AG04450 (cell line): ENCODE results near the gene MACC1. TPM values are rescaled to one million over a fixed set of nuclear protein-coding genes. Genes with fewer than 3 reads are reported as not detected.
"Not testable (repeated sequence)": the region's sequence is repeated elsewhere in the genome, so short reads cannot be mapped to it uniquely, and the experiment has no call there.

ENCODE experiments used
- CTCF ChIA-PET: fragments of 300-600, 350-600 bp; formaldehyde crosslinking; extraction: SDS; loops from one replicate; lab custom pipeline; 2022; ENCODE audit warnings: antibody characterized with exemption, inconsistent platforms; lab: Charles Lee
- POLR2A ChIA-PET: fragments of 350-600 bp; formaldehyde crosslinking; extraction: SDS; loops from one replicate; lab custom pipeline; 2021; ENCODE audit warnings: antibody characterized with exemption, inconsistent platforms; lab: Yijun Ruan, JAX
- DNase-seq: peaks from one replicate; pipeline ENCODE4 v3.0.0-alpha.2; 2011; ENCODE audit warnings: low read depth, low spot score
- H3K27ac ChIP-seq: one replicate; pipeline ENCODE4 v1.5.1; 2012; ENCODE audit warnings: low read depth, low read length, control low read depth
- H3K27me3 ChIP-seq: one replicate; pipeline ENCODE4 v1.6.0; 2012; ENCODE audit warnings: low read length; ENCODE audit not compliant: control insufficient read depth, insufficient read depth
- H3K4me3 ChIP-seq: 2 replicates; pipeline ENCODE4 v1.5.1; 2011; ENCODE audit warnings: mild to moderate bottlenecking, low read depth, low read length, control low read depth
- H3K9me3 ChIP-seq: 2 replicates; pipeline ENCODE4 v1.5.1; 2012; ENCODE audit warnings: low read length; ENCODE audit not compliant: control insufficient read depth, insufficient read depth
- polyA plus RNA-seq: library from polyadenylated mRNA; depleted of rRNA; stranded (reverse); fragments of >200 nt; gene quantifications from 2 replicates; pipeline ENCODE4 v1.2.3, GENCODE V29; 2011
- TF ChIP-seq, protein P1 (sequence below): IDR thresholded peaks from 2 replicates; pipeline ENCODE4 v1.5.1; 2011; ENCODE audit warnings: low read depth, low read length, control low read depth, inconsistent platforms

Gene MACC1
- polyA plus RNA-seq, 1 experiment = 0.07 TPM

DNA sequence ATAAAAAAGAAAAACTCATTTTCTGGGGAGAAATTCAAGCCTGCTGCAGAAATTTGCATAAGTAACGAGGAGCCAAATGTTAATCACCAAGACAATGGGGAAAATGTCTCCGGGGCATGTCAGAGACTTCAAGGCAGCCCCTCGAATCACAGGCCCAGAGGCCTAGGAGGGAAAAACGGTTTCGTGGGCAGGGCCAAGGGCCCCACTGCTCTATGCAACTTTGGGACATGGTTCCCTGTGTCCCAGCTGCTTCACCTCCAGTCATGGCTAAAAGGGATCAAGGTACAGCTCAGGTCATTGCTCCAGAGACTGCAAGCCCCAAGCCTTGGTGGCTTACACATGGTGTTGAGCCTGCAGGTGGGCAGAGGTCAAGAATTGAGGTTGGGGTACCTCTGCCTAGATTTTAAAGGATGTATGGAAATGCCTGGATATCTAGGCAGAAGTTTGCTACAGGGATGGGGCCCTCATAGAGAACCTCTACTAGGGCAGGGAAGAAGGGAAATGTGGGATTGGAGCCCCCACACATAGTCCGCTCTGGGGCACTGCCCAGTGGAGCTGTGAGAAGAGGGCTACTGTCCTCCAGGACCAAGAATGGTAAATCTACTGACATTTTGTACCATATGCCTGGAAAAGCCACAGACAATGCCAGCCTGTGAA is 8.4 kb downstream of the MACC1 start:
- ChIA-PET POLR2A (no interaction called here), CTCF (no interaction called here)
- TF ChIP-seq, protein P1, sequence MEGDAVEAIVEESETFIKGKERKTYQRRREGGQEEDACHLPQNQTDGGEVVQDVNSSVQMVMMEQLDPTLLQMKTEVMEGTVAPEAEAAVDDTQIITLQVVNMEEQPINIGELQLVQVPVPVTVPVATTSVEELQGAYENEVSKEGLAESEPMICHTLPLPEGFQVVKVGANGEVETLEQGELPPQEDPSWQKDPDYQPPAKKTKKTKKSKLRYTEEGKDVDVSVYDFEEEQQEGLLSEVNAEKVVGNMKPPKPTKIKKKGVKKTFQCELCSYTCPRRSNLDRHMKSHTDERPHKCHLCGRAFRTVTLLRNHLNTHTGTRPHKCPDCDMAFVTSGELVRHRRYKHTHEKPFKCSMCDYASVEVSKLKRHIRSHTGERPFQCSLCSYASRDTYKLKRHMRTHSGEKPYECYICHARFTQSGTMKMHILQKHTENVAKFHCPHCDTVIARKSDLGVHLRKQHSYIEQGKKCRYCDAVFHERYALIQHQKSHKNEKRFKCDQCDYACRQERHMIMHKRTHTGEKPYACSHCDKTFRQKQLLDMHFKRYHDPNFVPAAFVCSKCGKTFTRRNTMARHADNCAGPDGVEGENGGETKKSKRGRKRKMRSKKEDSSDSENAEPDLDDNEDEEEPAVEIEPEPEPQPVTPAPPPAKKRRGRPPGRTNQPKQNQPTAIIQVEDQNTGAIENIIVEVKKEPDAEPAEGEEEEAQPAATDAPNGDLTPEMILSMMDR = no peak
- Histone ChIP-seq H3K9me3 (peaks cover 8% of the 10 kb centered on the region), H3K4me3 (no peak overlapping the region), H3K27me3 (no peaks in the 10 kb centered on the region), H3K27ac (no peak overlapping the region)
- DNase-seq = no peak

DNA sequence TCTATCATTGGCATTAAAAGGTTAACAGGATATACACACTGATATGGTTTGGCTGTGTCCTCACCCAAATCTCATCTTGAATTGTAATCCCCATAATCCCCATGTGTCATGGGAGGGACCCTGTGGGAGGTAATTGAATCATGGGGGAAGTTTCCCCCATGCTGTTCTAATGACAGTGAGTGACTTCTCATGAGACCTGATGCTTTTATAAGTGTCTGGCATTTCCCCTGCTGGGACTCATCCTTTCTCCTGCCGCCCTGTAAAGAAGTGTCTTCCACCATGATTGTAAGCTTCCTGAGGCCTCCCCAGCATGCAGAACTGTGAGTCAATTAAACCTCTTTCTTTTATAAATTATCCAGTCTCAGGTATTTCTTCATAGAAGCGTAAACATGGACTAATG is 9.4 kb downstream of the MACC1 start:
- H3K4me3 ChIP-seq, DNase-seq, H3K9me3 ChIP-seq, H3K27me3 ChIP-seq, CTCF ChIA-PET, POLR2A ChIA-PET, H3K27ac ChIP-seq: not testable (repeated sequence)

DNA sequence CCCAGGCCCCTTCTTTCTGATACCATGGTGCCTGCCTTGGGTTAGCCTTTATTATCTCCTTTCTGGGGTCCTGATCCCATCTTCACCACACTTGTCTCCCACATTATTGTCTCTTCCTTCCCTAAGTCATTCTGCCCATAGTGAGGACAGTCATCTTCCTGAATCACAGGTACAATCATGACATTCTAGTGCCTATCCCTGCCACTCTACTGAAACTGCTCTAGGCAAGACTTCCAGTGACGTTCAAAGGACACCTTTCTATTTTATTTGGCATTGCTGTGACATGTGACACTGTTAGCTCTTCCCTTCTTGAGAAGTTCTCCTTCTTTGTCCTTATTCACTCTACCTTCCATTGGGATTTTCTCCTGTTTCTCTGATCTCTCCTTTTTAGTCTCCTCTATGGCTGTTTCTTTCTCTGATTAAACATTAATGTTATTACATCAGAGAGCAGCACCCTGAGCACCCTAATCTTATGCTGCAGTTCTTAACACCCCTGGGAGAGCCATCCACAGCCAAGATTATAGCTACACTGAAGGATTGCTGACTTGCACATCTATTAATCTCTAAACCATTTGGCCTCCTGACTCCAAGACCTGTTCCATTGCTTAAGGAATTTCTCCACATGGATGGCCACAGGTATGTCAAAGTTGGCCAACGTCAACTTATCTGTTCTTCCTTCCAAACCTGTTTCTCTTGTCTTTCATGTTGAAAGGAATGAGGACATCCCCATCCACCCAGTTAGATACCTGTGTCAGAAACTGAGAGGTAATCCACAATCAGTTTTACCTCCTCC is 10.9 kb downstream of the MACC1 start:
- no peaks in the 10 kb centered on the region for H3K27me3 ChIP-seq
- no peak for DNase-seq
- POLR2A ChIA-PET = no interaction called here
- H3K9me3 ChIP-seq = peaks cover 8% of the 10 kb centered on the region
- no peak overlapping the region for H3K27ac ChIP-seq
- TF ChIP-seq, protein P1 = no peak
- H3K4me3 ChIP-seq = no peak overlapping the region
- CTCF ChIA-PET = no interaction called here

DNA sequence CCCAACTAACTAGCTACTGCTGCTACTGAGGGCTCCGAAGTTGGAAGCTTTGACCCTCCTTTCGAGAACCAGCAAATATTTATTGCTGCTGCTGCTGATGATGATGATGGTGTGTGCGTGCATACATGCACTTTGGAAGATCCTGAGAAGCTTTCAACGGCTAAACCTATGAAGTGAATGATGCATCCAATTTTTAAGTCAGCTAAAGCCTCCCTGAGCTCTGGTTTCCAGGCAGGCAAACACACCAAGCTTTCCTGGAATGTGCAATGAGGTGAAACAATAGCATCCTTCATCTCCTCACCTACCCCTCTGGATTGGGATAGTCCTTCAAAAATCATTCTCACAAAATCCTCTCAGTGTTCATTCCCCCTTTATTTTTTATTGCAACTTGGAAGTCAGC is 13.9 kb downstream of the MACC1 start:
- H3K27ac ChIP-seq = no peak overlapping the region
- no peak for DNase-seq
- no peaks in the 10 kb centered on the region for H3K9me3 ChIP-seq
- H3K27me3 ChIP-seq = no peaks in the 10 kb centered on the region
- ChIA-PET POLR2A (no interaction called here), CTCF (interaction anchor here (0.9 kb wide), 1 partner anchor 9 kb away, joined by 3 read pairs; no protein-coding TSS in a partner anchor)
- H3K4me3 ChIP-seq = no peak overlapping the region
- TF ChIP-seq, protein P1 = no peak

DNA sequence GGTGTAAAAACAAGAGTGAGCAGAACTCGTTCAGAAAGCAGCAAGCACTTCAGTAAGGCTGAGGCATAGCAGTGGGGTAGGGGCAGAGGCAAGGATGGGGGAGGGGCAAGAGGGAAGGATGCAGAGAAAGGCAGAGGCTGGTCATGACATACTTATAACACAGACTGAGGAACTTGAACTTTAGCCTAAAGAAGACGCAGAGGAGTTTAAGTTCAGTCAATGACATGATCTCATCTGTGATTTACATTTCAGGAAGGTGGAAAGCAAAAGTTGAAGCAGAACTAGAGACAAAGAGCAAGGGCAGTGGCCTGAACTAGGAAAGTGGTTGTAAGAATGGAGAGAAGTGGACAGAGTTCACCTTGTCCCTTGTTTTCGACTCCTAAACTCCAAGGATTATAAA is 15.8 kb downstream of the MACC1 start:
- TF ChIP-seq, protein P1 = no peak
- no peaks in the 10 kb centered on the region for H3K27me3 ChIP-seq
- no peak overlapping the region for H3K4me3 ChIP-seq
- no peak for DNase-seq
- ChIA-PET POLR2A (no interaction called here), CTCF (no interaction called here)
- H3K27ac ChIP-seq = no peak overlapping the region
- H3K9me3 ChIP-seq = no peaks in the 10 kb centered on the region
